GM12891 (cell line): Measurements from ENCODE around the gene DPRX.

Experiments
- PAX5 ChIP-seq: IDR thresholded peaks from 2 replicates; pipeline ENCODE4 v1.6.1; 2011; ENCODE audit warnings: low read length, moderate library complexity, mild to moderate bottlenecking; ENCODE audit not compliant: insufficient read depth, severe bottlenecking
- POLR2A ChIP-seq: IDR thresholded peaks from 2 replicates; pipeline ENCODE4 v1.6.1; 2011; ENCODE audit warnings: low read depth, low read length, control low read depth
- POLR2AphosphoS5 ChIP-seq: IDR thresholded peaks from 2 replicates; pipeline ENCODE4 v1.6.1; 2011; ENCODE audit warnings: low read depth, low read length, control low read depth
- POU2F2 ChIP-seq: IDR thresholded peaks from 2 replicates; pipeline ENCODE4 v1.6.1; 2011; ENCODE audit warnings: low read depth, mild to moderate bottlenecking, control low read depth, low read length, moderate library complexity
- SPI1 ChIP-seq: IDR thresholded peaks from 2 replicates; pipeline ENCODE4 v1.6.1; 2011; ENCODE audit warnings: low read depth, low read length, control low read depth
- TAF1 ChIP-seq: IDR thresholded peaks from 2 replicates; pipeline ENCODE4 v1.6.1; 2011; ENCODE audit warnings: low read depth, low read length, control low read depth

DNA sequence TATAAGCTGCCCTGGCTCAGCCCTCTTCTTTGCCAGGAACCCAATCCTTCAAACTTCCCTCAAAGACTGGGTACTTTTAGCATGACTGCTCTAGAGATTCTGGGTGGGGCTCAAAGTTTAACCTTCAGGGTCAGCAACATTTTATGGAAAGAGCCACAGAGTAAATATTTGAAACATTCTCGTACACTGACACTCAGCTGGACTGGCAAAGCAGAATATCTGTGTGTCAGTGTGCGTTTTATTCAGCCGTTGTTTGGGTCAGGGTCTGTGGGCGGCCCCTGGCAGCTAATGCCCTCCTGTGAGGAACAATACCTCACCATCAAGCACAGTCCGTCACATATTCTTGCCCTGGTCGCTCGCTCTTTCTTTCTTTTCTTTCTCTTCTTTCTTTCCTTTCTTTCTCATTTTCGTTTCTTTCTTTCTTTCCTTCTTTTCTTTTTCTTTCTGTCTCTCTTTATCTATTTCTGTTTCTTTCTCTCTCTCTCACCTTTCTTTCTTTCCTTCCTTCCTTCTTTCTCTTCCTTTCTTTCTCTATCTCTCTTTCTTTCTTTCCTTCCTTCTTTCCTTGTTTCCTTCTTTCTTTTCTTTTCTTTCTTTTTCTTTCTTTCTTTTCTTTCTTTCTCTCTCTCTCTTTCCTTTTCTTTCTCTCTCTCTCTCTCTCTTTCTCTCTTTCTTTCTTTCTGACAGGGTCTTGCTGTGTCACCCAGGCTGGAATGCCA is 10.7 kb downstream of the DPRX start:
- no peak for TF ChIP-seq POLR2A
- TF ChIP-seq POLR2AphosphoS5: no peak
- TF ChIP-seq TAF1: no peak
- no peak for TF ChIP-seq POU2F2
- no peak for TF ChIP-seq SPI1
- TF ChIP-seq PAX5: no peak
